ENCODE measurements around the gene THPO.

Gene THPO

GRCh38 chr3:184373422-184373821, 4.6 kb downstream of the THPO start:
- H3K4me1 ChIP-seq (ENCODE audit: control insufficient read depth, low read depth, low read length), result peaks cover 24% of the 10 kb centered on the region
- no peaks in the 10 kb centered on the region for H3K9me3 ChIP-seq (ENCODE audit: control insufficient read depth, low read depth, low read length)
- no peak overlapping the region for H3K27ac ChIP-seq (ENCODE audit: low read length)
- no peak overlapping the region for H3K4me3 ChIP-seq (ENCODE audit: low read length)
- H3K9ac ChIP-seq (ENCODE audit: low read length), result no peak overlapping the region
- H3K27me3 ChIP-seq (ENCODE audit: control insufficient read depth, insufficient read depth, low read length), result peaks cover 9% of the 10 kb centered on the region
- H3K36me3 ChIP-seq (ENCODE audit: control insufficient read depth, low read depth, low read length), result peaks cover 4% of the 10 kb centered on the region

GRCh38 chr3:184372911-184373310, 5.1 kb downstream of the THPO start:
- Histone ChIP-seq H3K27me3 (ENCODE audit: control insufficient read depth, insufficient read depth, low read length) (peaks cover 4% of the 10 kb centered on the region), H3K9ac (ENCODE audit: low read length) (no peak overlapping the region), H3K36me3 (ENCODE audit: control insufficient read depth, low read depth, low read length) (peaks cover 9% of the 10 kb centered on the region), H3K4me3 (ENCODE audit: low read length) (no peak overlapping the region), H3K27ac (ENCODE audit: low read length) (no peak overlapping the region), H3K9me3 (ENCODE audit: control insufficient read depth, low read depth, low read length) (no peaks in the 10 kb centered on the region), H3K4me1 (ENCODE audit: control insufficient read depth, low read depth, low read length) (peaks cover 19% of the 10 kb centered on the region)

GRCh38 chr3:184372296-184372821, 5.6 kb downstream of the THPO start:
- Histone ChIP-seq H3K9me3 (ENCODE audit: control insufficient read depth, low read depth, low read length) (no peaks in the 10 kb centered on the region), H3K9ac (ENCODE audit: low read length) (no peak overlapping the region), H3K4me1 (ENCODE audit: control insufficient read depth, low read depth, low read length) (peaks cover 13% of the 10 kb centered on the region), H3K27ac (ENCODE audit: low read length) (no peak overlapping the region), H3K27me3 (ENCODE audit: control insufficient read depth, insufficient read depth, low read length) (no peaks in the 10 kb centered on the region), H3K4me3 (ENCODE audit: low read length) (no peak overlapping the region), H3K36me3 (ENCODE audit: control insufficient read depth, low read depth, low read length) (peaks cover 12% of the 10 kb centered on the region)

- Histone ChIP-seq H3K4me3 (ENCODE audit: low read length) (no peak overlapping the region), H3K36me3 (ENCODE audit: control insufficient read depth, low read depth, low read length) (peaks cover 17% of the 10 kb centered on the region), H3K27me3 (ENCODE audit: control insufficient read depth, insufficient read depth, low read length) (no peaks in the 10 kb centered on the region), H3K9me3 (ENCODE audit: control insufficient read depth, low read depth, low read length) (no peaks in the 10 kb centered on the region), H3K27ac (ENCODE audit: low read length) (no peak overlapping the region), H3K4me1 (ENCODE audit: control insufficient read depth, low read depth, low read length) (peaks cover 11% of the 10 kb centered on the region), H3K9ac (ENCODE audit: low read length) (no peak overlapping the region)
Observed at GRCh38 chr3:184371570-184372018, 6.4 kb downstream of the THPO start.

DNA sequence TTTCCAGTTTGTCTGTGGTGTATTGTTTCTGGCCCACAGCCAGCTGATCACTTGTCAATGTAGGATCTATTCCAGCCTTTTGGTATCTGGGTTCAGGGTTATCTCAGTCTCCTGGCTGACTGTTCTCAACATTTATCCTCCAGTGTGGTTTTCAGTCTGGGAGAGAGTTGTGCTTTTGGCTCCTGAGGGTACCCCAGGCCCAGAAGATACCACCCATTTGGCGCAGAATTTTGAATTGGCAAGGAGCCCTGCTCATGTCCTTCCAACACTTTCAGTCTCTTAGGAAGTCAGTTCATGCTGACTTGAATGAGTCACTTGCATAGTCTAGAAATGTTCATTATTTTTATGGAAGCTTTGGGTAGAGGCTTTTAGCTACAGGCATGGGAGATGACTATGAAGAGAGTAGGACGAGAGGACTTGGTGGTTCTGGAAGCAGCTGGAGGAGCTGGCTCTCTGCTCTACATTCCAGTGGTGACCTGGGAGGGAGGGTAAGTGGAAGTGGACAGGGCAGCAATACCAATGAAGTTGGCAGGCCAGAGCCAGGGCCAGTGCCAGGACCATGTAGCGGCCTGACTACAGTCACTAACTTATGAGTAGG, 9.3 kb downstream of the THPO start:
- H3K4me3 ChIP-seq (ENCODE audit: low read length), result no peak overlapping the region
- peaks cover 11% of the 10 kb centered on the region for H3K4me1 ChIP-seq (ENCODE audit: control insufficient read depth, low read depth, low read length)
- H3K9me3 ChIP-seq (ENCODE audit: control insufficient read depth, low read depth, low read length), result no peaks in the 10 kb centered on the region
- no peak overlapping the region for H3K9ac ChIP-seq (ENCODE audit: low read length)
- no peak overlapping the region for H3K27ac ChIP-seq (ENCODE audit: low read length)
- H3K36me3 ChIP-seq (ENCODE audit: control insufficient read depth, low read depth, low read length), result peaks cover 24% of the 10 kb centered on the region
- H3K27me3 ChIP-seq (ENCODE audit: control insufficient read depth, insufficient read depth, low read length), result no peaks in the 10 kb centered on the region

GRCh38 chr3:184368116-184368515, 9.9 kb downstream of the THPO start:
- Histone ChIP-seq H3K27me3 (ENCODE audit: control insufficient read depth, insufficient read depth, low read length) (no peaks in the 10 kb centered on the region), H3K36me3 (ENCODE audit: control insufficient read depth, low read depth, low read length) (peaks cover 24% of the 10 kb centered on the region), H3K4me1 (ENCODE audit: control insufficient read depth, low read depth, low read length) (peaks cover 11% of the 10 kb centered on the region), H3K27ac (ENCODE audit: low read length) (no peak overlapping the region), H3K9ac (ENCODE audit: low read length) (no peak overlapping the region), H3K9me3 (ENCODE audit: control insufficient read depth, low read depth, low read length) (no peaks in the 10 kb centered on the region), H3K4me3 (ENCODE audit: low read length) (no peak overlapping the region)

GRCh38 chr3:184366619-184367289, 11.3 kb downstream of the THPO start:
- peaks cover 24% of the 10 kb centered on the region for H3K36me3 ChIP-seq (ENCODE audit: control insufficient read depth, low read depth, low read length)
- H3K27ac ChIP-seq (ENCODE audit: low read length), result no peak overlapping the region
- peaks cover 7% of the 10 kb centered on the region for H3K4me1 ChIP-seq (ENCODE audit: control insufficient read depth, low read depth, low read length)
- H3K9ac ChIP-seq (ENCODE audit: low read length), result no peak overlapping the region
- H3K4me3 ChIP-seq (ENCODE audit: low read length), result no peak overlapping the region
- no peaks in the 10 kb centered on the region for H3K27me3 ChIP-seq (ENCODE audit: control insufficient read depth, insufficient read depth, low read length)
- no peaks in the 10 kb centered on the region for H3K9me3 ChIP-seq (ENCODE audit: control insufficient read depth, low read depth, low read length)

DNA sequence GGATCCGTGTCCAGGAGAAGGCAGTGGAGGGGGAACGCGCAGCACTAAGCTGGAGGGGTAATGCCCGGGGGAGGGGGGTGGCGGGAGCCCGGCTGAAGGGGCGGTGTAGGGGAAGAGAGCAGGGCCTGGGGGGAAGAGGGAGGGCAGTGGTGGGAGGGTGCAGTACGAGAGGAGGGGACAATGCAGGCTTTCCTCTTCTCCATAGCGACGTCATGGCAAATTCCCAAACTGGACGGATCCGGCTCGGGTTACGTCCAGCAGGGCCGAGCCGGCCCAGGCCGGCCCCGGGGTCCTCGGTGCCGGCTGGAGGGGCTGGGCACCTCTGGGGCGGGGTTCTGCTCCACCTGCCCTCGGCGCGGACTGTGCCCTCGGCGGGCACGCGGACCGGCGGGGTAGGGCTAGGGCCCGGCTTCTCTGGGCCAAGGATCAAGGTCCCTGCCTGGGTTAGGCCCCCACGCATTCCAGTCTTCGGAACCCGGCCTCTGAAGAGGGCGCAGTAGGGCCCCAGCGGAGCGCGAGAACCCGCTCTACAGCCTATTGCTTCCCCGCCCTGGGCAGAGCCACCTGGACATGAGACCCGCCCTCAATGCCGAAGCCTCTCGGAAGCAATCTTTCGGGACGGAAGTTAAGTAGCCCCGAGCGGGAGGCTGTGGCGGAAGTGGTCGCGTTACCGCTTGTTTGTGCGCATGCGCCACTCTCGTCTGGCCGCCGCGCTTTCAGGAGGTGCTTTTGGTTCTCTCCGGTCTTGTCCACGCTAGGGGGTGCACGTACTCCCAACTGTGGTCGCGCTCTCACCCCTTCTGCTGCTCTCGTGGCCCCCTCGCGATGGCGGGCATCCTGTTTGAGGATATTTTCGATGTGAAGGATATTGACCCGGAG, 15.1 kb downstream of the THPO start:
- peak overlapping the region; percentile 88 for H3K9ac ChIP-seq (ENCODE audit: low read length)
- peaks cover 13% of the 10 kb centered on the region for H3K27me3 ChIP-seq (ENCODE audit: control insufficient read depth, insufficient read depth, low read length)
- peaks cover 13% of the 10 kb centered on the region for H3K4me1 ChIP-seq (ENCODE audit: control insufficient read depth, low read depth, low read length)
- peaks cover 20% of the 10 kb centered on the region for H3K36me3 ChIP-seq (ENCODE audit: control insufficient read depth, low read depth, low read length)
- no peaks in the 10 kb centered on the region for H3K9me3 ChIP-seq (ENCODE audit: control insufficient read depth, low read depth, low read length)
- H3K4me3 ChIP-seq (ENCODE audit: low read length), result peak overlapping the region; percentile 82
- H3K27ac ChIP-seq (ENCODE audit: low read length), result peak overlapping the region; percentile 88

DNA sequence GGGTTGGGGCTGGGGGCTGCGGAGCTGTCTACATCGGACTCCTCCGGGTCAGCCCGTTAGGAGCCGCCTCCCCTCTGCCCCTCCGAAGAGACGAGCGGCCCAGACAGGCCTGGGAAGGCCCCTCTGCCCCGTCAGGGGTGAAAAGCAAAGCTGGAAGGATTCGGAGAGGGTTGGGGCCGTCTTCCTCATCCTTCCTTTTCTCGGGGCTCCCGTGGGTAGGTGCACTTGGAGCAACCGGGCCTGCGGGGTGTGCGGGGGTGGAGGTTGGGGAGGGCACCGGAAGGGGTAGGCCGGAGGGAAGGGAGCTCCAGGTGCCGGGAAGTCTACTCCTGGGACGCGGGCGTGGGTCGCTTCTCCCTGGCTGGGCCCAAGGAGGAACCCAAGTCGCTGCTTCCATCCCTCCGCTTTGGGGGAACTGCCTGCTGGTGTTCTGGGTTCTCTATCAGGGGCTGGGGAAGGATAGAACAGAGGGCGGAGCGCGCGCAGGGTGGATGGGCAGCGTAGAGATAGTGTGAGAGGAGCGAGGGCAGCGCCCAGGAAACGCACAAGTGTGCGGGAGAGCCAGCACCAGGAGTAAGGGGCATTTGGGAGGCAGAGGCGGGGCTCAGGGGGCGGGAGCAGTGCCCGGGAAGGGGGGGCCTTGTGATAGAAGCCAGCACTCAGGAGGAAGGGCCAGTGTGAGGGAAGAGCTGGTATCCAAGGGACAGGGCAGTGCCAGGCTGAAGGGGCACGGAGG, 15.9 kb downstream of the THPO start:
- Histone ChIP-seq H3K27ac (ENCODE audit: low read length) (no peak overlapping the region), H3K4me3 (ENCODE audit: low read length) (peak overlapping the region; percentile 82), H3K9ac (ENCODE audit: low read length) (peak overlapping the region; percentile 88), H3K27me3 (ENCODE audit: control insufficient read depth, insufficient read depth, low read length) (peaks cover 13% of the 10 kb centered on the region), H3K36me3 (ENCODE audit: control insufficient read depth, low read depth, low read length) (peaks cover 16% of the 10 kb centered on the region), H3K4me1 (ENCODE audit: control insufficient read depth, low read depth, low read length) (peaks cover 13% of the 10 kb centered on the region), H3K9me3 (ENCODE audit: control insufficient read depth, low read depth, low read length) (no peaks in the 10 kb centered on the region)

DNA sequence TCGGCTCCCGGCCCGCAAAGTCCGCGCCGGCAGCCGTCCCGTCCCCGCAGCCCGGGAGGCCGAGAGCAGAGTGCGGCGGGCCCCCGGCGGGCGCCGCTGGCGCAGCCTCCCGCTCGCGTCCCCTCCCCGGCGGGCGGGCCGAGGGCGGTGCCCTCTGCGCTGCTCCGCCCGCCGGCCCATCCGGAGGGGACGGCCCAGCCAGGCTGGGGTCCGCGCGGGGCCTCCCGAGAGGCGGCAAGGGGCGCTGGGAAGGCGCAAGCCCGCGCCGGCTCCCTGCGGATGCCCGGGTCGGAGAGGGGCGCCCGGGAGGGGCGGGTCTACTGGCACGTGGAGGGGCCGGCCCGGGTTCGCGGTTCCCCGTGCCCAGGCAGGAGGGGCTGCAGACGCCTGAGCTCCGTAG, 16.5 kb downstream of the THPO start, which contains the start of the genes CLCN2 and POLR2H:
Gene CLCN2 (minus strand): TSS at position 74 of the 400 bp plus-strand sequence. CDS start 126 bp downstream, outside the sequence.
Gene POLR2H (plus strand): TSS at position 179 of the 400 bp plus-strand sequence. CDS start 1,783 bp downstream, outside the sequence.
- peaks cover 13% of the 10 kb centered on the region for H3K4me1 ChIP-seq (ENCODE audit: control insufficient read depth, low read depth, low read length)

More for the DNA sequence above, 16.5 kb downstream of the THPO start, which contains the start of the genes CLCN2 and POLR2H:
- H3K4me3 ChIP-seq (ENCODE audit: low read length), result peak within 1 kb of the TSS; percentile 82
- H3K9ac ChIP-seq (ENCODE audit: low read length), result peak within 1 kb of the TSS; percentile 88
- peaks cover 20% of the 10 kb centered on the region for H3K36me3 ChIP-seq (ENCODE audit: control insufficient read depth, low read depth, low read length)
- no peaks in the 10 kb centered on the region for H3K9me3 ChIP-seq (ENCODE audit: control insufficient read depth, low read depth, low read length)
- peaks cover 13% of the 10 kb centered on the region for H3K27me3 ChIP-seq (ENCODE audit: control insufficient read depth, insufficient read depth, low read length)
- H3K27ac ChIP-seq (ENCODE audit: low read length), result no peak within 1 kb of the TSS
